T-helper 2 cell treated with Interferon-gamma antibody and Interleukin-4, amounts not matched to agents 5 μg/mL and 100 μg/mL, for 36 hours (primary cell): ENCODE measurements around the gene RABGAP1L.

ENCODE experiments used
- DNase-seq: peaks from one replicate; pipeline ENCODE4 v3.0.0; 2021; ENCODE audit warnings: low spot score
- H3K27ac Mint-ChIP-seq: one replicate; pipeline ENCODE4 v1.8.0; 2021; ENCODE audit warnings: mild to moderate bottlenecking, mixed read lengths
- H3K27me3 Mint-ChIP-seq: one replicate; pipeline ENCODE4 v1.8.0; 2021; ENCODE audit warnings: low read depth, mixed read lengths
- H3K36me3 Mint-ChIP-seq: one replicate; pipeline ENCODE4 v1.8.0; 2021; ENCODE audit warnings: low read depth, mixed read lengths
- H3K4me1 Mint-ChIP-seq: one replicate; pipeline ENCODE4 v1.8.0; 2021; ENCODE audit warnings: low read depth, mixed read lengths
- H3K4me3 Mint-ChIP-seq: one replicate; pipeline ENCODE4 v1.8.0; 2022; ENCODE audit warnings: mild to moderate bottlenecking, moderate library complexity, mixed read lengths
- H3K9me3 Mint-ChIP-seq: one replicate; pipeline ENCODE4 v1.8.0; 2021; ENCODE audit warnings: mixed read lengths

Gene RABGAP1L

DNA sequence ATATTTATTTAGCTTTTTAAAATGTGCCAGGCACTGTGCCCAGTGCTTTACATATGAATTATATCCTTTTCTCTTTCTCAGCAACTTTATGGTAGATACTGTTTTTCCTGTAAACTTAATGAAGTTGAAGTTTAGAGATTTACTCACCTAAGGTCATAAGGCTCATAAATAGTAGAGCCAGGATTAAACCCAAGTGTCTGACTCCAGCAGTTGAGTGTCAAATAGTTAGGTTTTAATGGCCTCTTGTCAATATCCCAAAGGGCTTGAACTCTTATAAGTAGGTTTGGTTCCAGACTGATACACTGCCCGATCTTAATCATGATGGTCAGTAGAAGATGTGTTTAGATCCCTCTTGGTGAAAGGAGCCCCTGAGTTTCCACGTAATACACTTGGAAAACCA is 37.8 kb downstream of the RABGAP1L start:
- H3K36me3 Mint-ChIP-seq = peaks cover 8% of the 10 kb centered on the region
- no peak overlapping the region for H3K27ac Mint-ChIP-seq
- DNase-seq = no peak
- H3K4me1 Mint-ChIP-seq = peaks cover 18% of the 10 kb centered on the region
- H3K9me3 Mint-ChIP-seq = no peaks in the 10 kb centered on the region
- H3K4me3 Mint-ChIP-seq = no peak overlapping the region
- H3K27me3 Mint-ChIP-seq = no peaks in the 10 kb centered on the region

DNA sequence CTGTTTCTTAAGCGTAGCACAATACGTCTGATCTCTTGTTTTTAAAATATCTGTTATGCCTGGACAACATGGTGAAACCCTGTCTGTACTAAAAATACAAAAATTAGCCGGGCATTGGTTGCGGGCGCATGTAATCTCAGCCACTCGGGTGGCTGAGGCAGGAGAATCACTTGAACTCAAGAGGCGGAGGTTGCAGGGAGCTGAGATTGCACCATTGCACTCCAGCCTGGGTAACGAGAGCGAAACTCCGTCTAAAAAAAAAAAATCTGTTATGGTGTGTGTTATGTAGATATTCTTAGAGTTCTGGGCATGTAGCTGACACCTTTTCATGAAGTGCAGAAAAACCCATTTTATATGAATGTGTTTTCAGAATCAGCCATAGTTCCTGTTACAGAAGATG is 38.2 kb downstream of the RABGAP1L start:
- H3K27me3 Mint-ChIP-seq = no peaks in the 10 kb centered on the region
- peaks cover 10% of the 10 kb centered on the region for H3K36me3 Mint-ChIP-seq
- peaks cover 18% of the 10 kb centered on the region for H3K4me1 Mint-ChIP-seq
- no peaks in the 10 kb centered on the region for H3K9me3 Mint-ChIP-seq
- no peak overlapping the region for H3K4me3 Mint-ChIP-seq
- H3K27ac Mint-ChIP-seq = no peak overlapping the region
- DNase-seq = no peak

GRCh38 chr1:174198202-174198601 is 38.9 kb downstream of the RABGAP1L start:
- peaks cover 18% of the 10 kb centered on the region for H3K4me1 Mint-ChIP-seq
- no peak overlapping the region for H3K27ac Mint-ChIP-seq
- H3K27me3 Mint-ChIP-seq = no peaks in the 10 kb centered on the region
- H3K9me3 Mint-ChIP-seq = peaks cover 5% of the 10 kb centered on the region
- no peak overlapping the region for H3K4me3 Mint-ChIP-seq
- peaks cover 15% of the 10 kb centered on the region for H3K36me3 Mint-ChIP-seq
- no peak for DNase-seq

DNA sequence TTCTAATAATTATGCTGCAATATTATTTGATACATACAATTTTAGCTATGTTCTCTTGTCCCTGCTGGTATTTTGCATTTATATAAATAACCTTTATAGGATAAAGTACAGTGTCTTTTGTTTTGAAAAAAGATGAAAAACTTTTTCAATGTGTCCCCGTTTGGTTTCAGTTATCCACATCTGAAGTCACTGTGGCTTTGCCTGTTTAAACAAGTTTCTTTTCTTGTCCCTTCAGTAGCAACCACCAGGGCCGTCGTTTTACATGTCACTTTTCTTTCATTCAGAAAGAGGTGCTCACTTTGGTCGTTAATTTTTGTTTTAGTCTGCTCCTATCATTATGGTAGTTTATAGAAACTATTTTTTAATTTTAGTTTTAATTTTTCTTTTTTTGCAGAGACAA is 41.4 kb downstream of the RABGAP1L start:
- DNase-seq = no peak
- Mint-ChIP-seq H3K4me1 (peaks cover 23% of the 10 kb centered on the region), H3K27ac (no peak overlapping the region), H3K9me3 (peaks cover 10% of the 10 kb centered on the region), H3K27me3 (no peaks in the 10 kb centered on the region), H3K36me3 (peaks cover 24% of the 10 kb centered on the region), H3K4me3 (no peak overlapping the region)

- Mint-ChIP-seq H3K4me3 (peak overlapping the region; percentile 6), H3K36me3 (peaks cover 24% of the 10 kb centered on the region), H3K27ac (peak overlapping the region; percentile 76), H3K4me1 (peaks cover 28% of the 10 kb centered on the region), H3K27me3 (no peaks in the 10 kb centered on the region), H3K9me3 (peaks cover 15% of the 10 kb centered on the region)
- DNase-seq = no peak
Observed at GRCh38 chr1:174204697-174205308, 45.5 kb downstream of the RABGAP1L start.

DNA sequence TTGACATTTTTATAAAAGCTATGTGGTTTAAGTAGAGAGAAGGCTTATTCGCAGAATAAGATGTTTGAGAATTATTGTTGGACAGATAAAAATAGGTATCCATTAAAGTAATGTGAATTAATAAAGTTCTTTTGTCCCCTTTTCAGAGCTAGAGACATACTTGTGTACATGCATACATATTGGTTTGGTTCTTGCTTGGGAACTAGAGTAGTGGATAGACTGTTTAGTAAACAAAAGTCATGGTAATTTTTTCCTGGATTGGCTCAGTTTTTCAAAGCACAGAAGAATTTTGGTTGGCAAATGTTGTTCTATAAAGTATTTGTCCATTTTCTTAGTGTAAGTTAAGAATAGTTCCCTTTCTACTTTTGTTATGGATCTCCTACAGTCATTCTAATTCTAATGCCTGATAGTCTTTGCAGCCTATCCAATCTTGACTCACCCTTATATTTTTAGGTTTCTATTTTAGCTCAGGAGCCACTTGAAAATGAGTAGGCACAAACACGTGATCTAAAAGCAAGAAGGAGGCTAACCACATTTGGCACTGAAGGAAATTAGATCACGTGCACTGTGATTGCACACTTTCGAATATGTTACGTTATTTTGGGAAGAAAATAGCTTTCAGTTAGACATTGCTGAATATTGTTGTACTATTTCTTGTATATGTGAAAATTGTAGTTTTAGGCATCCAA is 47.0 kb downstream of the RABGAP1L start:
- Mint-ChIP-seq H3K4me1 (peaks cover 23% of the 10 kb centered on the region), H3K27me3 (peaks cover 7% of the 10 kb centered on the region), H3K36me3 (peaks cover 32% of the 10 kb centered on the region), H3K9me3 (peaks cover 30% of the 10 kb centered on the region), H3K27ac (no peak overlapping the region), H3K4me3 (no peak overlapping the region)
- no peak for DNase-seq

DNA sequence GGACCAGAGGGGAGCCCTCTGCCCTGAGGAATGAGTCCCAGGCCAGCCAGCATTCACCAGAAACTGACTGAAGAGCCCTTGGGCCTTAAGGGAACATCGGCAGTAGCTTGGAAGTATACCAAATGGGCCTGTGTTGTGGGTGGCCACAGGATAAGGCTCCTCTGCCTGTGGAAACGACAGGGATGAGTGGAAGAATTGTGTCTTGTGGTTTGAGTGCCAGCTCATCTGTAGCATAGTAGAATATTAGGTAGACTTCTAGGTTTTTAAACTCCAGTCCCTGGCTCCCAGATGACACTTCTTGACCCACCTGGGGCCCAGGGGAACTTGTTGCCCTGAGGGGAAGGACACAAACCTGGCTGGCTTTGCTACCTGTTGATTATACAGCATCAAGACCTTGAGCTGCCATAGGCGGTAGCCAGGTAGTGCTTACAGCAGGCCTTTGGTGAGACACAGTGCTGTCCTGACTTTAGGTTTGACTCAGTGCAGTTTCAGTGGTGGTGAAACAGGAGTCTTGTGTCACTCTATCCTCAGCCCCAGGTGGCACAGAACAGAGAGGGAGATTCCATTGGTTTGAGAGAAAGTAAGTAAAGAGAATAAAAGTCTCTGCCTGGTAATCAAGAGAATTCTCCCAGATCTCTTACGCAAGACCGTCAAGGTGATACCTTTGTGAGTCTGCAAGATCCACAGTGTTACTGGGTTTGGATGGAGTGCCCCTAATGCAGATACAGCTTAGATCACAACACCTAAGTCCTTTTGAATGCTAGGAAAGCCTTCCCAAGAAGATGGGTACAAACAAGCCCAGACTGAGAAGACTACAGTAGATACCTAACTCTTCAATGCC is 50.2 kb downstream of the RABGAP1L start:
- Mint-ChIP-seq H3K9me3 (peaks cover 32% of the 10 kb centered on the region), H3K4me1 (peaks cover 18% of the 10 kb centered on the region), H3K36me3 (peaks cover 23% of the 10 kb centered on the region), H3K4me3 (no peak overlapping the region), H3K27ac (no peak overlapping the region), H3K27me3 (peaks cover 8% of the 10 kb centered on the region)
- no peak for DNase-seq

- peaks cover 8% of the 10 kb centered on the region for H3K27me3 Mint-ChIP-seq
- peaks cover 19% of the 10 kb centered on the region for H3K36me3 Mint-ChIP-seq
- H3K27ac Mint-ChIP-seq = no peak overlapping the region
- no peak overlapping the region for H3K4me3 Mint-ChIP-seq
- DNase-seq = no peak
- H3K4me1 Mint-ChIP-seq = peaks cover 2% of the 10 kb centered on the region
- H3K9me3 Mint-ChIP-seq = peaks cover 26% of the 10 kb centered on the region
Observed at GRCh38 chr1:174211486-174211885, 52.2 kb downstream of the RABGAP1L start.

GRCh38 chr1:174215766-174216165 is 56.4 kb downstream of the RABGAP1L start:
- Mint-ChIP-seq H3K4me3 (no peak overlapping the region), H3K4me1 (no peaks in the 10 kb centered on the region), H3K27me3 (peaks cover 5% of the 10 kb centered on the region), H3K36me3 (peaks cover 11% of the 10 kb centered on the region), H3K27ac (no peak overlapping the region), H3K9me3 (peaks cover 13% of the 10 kb centered on the region)
- no peak for DNase-seq

- no peak overlapping the region for H3K4me3 Mint-ChIP-seq
- H3K4me1 Mint-ChIP-seq = no peaks in the 10 kb centered on the region
- no peak overlapping the region for H3K27ac Mint-ChIP-seq
- H3K27me3 Mint-ChIP-seq = no peaks in the 10 kb centered on the region
- peaks cover 3% of the 10 kb centered on the region for H3K9me3 Mint-ChIP-seq
- no peak for DNase-seq
- H3K36me3 Mint-ChIP-seq = peaks cover 14% of the 10 kb centered on the region
Observed at GRCh38 chr1:174217248-174217647, 57.9 kb downstream of the RABGAP1L start.

GRCh38 chr1:174217787-174218574 is 58.7 kb downstream of the RABGAP1L start:
- H3K4me3 Mint-ChIP-seq = no peak overlapping the region
- DNase-seq = no peak
- no peak overlapping the region for H3K27ac Mint-ChIP-seq
- H3K9me3 Mint-ChIP-seq = peaks cover 7% of the 10 kb centered on the region
- no peaks in the 10 kb centered on the region for H3K4me1 Mint-ChIP-seq
- peaks cover 19% of the 10 kb centered on the region for H3K36me3 Mint-ChIP-seq
- no peaks in the 10 kb centered on the region for H3K27me3 Mint-ChIP-seq

- no peak for DNase-seq
- Mint-ChIP-seq H3K4me1 (no peaks in the 10 kb centered on the region), H3K27ac (no peak overlapping the region), H3K36me3 (peaks cover 23% of the 10 kb centered on the region), H3K9me3 (peaks cover 7% of the 10 kb centered on the region), H3K4me3 (no peak overlapping the region), H3K27me3 (no peaks in the 10 kb centered on the region)
Observed at GRCh38 chr1:174218983-174219382, 59.7 kb downstream of the RABGAP1L start.

- DNase-seq = no peak
- H3K27ac Mint-ChIP-seq = no peak overlapping the region
- peaks cover 26% of the 10 kb centered on the region for H3K36me3 Mint-ChIP-seq
- no peak overlapping the region for H3K4me3 Mint-ChIP-seq
- no peaks in the 10 kb centered on the region for H3K27me3 Mint-ChIP-seq
- no peaks in the 10 kb centered on the region for H3K4me1 Mint-ChIP-seq
- peaks cover 7% of the 10 kb centered on the region for H3K9me3 Mint-ChIP-seq
Observed at GRCh38 chr1:174219606-174220370, 60.5 kb downstream of the RABGAP1L start.
